Trophoblast cell (in vitro differentiated cells and primary cell): ENCODE data around the gene PHB1.

Experiments used
- DNase-seq, 2 donors: peaks; one replicate each; pipeline ENCODE4 v3.0.0-alpha.2; 2016
- H2AFZ ChIP-seq: 2 replicates; pipeline ENCODE4 v1.6.1; 2013; ENCODE audit warnings: low read length, moderate library complexity, mild to moderate bottlenecking; ENCODE audit not compliant: insufficient read depth, poor library complexity
- H2AK5ac ChIP-seq: 2 replicates; pipeline ENCODE4 v1.6.1; 2013; ENCODE audit warnings: mild to moderate bottlenecking, low read length
- H2BK120ac ChIP-seq: 2 replicates; pipeline ENCODE4 v1.6.1; 2013; ENCODE audit warnings: low read length, mild to moderate bottlenecking, moderate library complexity; ENCODE audit not compliant: insufficient read depth, poor library complexity
- H2BK12ac ChIP-seq: 2 replicates; pipeline ENCODE4 v1.6.1; 2013; ENCODE audit warnings: mild to moderate bottlenecking, low read length, moderate library complexity
- H2BK5ac ChIP-seq: 2 replicates; pipeline ENCODE4 v1.6.1; 2013; ENCODE audit warnings: low read length, low read depth, moderate library complexity, mild to moderate bottlenecking; ENCODE audit not compliant: poor library complexity
- H3K14ac ChIP-seq: 2 replicates; pipeline ENCODE4 v1.6.1; 2013; ENCODE audit warnings: mild to moderate bottlenecking, low read length
- H3K18ac ChIP-seq: 2 replicates; pipeline ENCODE4 v1.6.1; 2013; ENCODE audit warnings: mild to moderate bottlenecking, low read length
- H3K23ac ChIP-seq: 2 replicates; pipeline ENCODE4 v1.6.1; 2013; ENCODE audit warnings: low read length
- H3K27ac ChIP-seq: 2 replicates; pipeline ENCODE4 v1.5.1; 2013; ENCODE audit warnings: low read depth, mild to moderate bottlenecking, inconsistent platforms, low read length, moderate library complexity
- H3K27me3 ChIP-seq: 2 replicates; pipeline ENCODE4 v1.6.1; 2013; ENCODE audit warnings: inconsistent platforms, mild to moderate bottlenecking, low read length, moderate library complexity; ENCODE audit not compliant: insufficient read depth
- H3K36me3 ChIP-seq, 2 experiments: 1 replicate in 1 of 2; 2 replicates in 1 of 2; pipeline ENCODE4 v1.6.1; 2013; ENCODE audit warnings: low read length in 2 of 2, mild to moderate bottlenecking in 2 of 2, moderate library complexity in 1 of 2; ENCODE audit not compliant: insufficient read depth in 2 of 2, control insufficient read depth in 1 of 2
- H3K4ac ChIP-seq: 2 replicates; pipeline ENCODE4 v1.6.1; 2013; ENCODE audit warnings: low read depth, mild to moderate bottlenecking, low read length, moderate library complexity
- H3K4me1 ChIP-seq, 2 experiments: 1 replicate in 1 of 2; 2 replicates in 1 of 2; pipeline ENCODE4 v1.6.1; 2013; ENCODE audit warnings: low read length in 2 of 2, mild to moderate bottlenecking in 2 of 2, moderate library complexity in 1 of 2; ENCODE audit not compliant: insufficient read depth in 2 of 2, control insufficient read depth in 1 of 2
- H3K4me2 ChIP-seq: 2 replicates; pipeline ENCODE4 v1.6.1; 2013; ENCODE audit warnings: inconsistent platforms, mild to moderate bottlenecking, low read length, moderate library complexity
- H3K4me3 ChIP-seq: 2 replicates; pipeline ENCODE4 v1.5.1; 2013; ENCODE audit warnings: mild to moderate bottlenecking, low read depth, low read length, inconsistent platforms
- H3K79me1 ChIP-seq: one replicate; pipeline ENCODE4 v1.6.1; 2013; ENCODE audit warnings: low read length
- H3K79me2 ChIP-seq: 2 replicates; pipeline ENCODE4 v1.6.1; 2013; ENCODE audit warnings: low read length, mild to moderate bottlenecking; ENCODE audit not compliant: control insufficient read depth, insufficient read depth, poor library complexity
- H3K9ac ChIP-seq: 2 replicates; pipeline ENCODE4 v1.6.1; 2013; ENCODE audit warnings: mild to moderate bottlenecking, low read length
- H3K9me3 ChIP-seq: 2 replicates; pipeline ENCODE4 v1.6.1; 2013; ENCODE audit warnings: low read depth, mild to moderate bottlenecking, control low read depth, inconsistent platforms, low read length; ENCODE audit not compliant: insufficient read depth
- H4K12ac ChIP-seq: 2 replicates; pipeline ENCODE4 v1.6.1; 2013; ENCODE audit warnings: low read depth, mild to moderate bottlenecking, low read length, moderate library complexity
- H4K8ac ChIP-seq: 2 replicates; pipeline ENCODE4 v1.6.1; 2013; ENCODE audit warnings: low read depth, mild to moderate bottlenecking, low read length, moderate library complexity
- H4K91ac ChIP-seq: one replicate; pipeline ENCODE4 v1.6.1; 2013; ENCODE audit warnings: low read depth, mild to moderate bottlenecking, low read length, moderate library complexity
- WGBS: extraction: QIAGEN DNeasy Blood & Tissue Kit; methylation state at CpG from one replicate; pipeline ENCODE4 v1.1.7; 2013; ENCODE audit warnings: missing lambda C conversion rate; ENCODE audit not compliant: insufficient read length, insufficient coverage; ENCODE audit errors: extremely low coverage; 5-methylcytosine and 5-hydroxymethylcytosine counted together

Gene PHB1

DNA sequence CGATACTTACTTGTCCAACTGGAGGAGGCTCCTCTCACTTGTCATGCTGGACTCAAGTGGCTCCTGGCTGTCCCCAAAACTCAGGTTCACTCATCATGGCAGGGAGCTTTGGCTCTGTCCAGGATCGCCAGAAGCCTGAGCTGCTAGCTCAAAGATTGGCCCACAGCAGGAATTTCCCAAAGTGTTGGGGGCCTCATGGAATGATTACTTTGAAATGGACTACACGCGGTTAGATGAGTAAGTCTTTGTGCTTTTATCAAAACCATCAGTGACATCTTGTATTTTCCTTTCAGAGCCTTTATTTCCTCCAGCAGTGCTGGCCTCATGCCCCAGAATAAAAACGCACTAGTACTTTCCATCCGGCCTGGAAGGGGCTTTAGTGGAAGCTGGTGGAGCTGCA, 29.2 kb upstream of the PHB1 start:
- H2BK5ac ChIP-seq: no peak overlapping the region
- H3K23ac ChIP-seq: no peak overlapping the region
- no peaks in the 10 kb centered on the region for H3K79me2 ChIP-seq
- no peak overlapping the region for H3K4me3 ChIP-seq
- H3K27ac ChIP-seq: no peak overlapping the region
- H3K4me1 ChIP-seq: no peaks in the 10 kb centered on the region
- H3K36me3 ChIP-seq: no peaks in the 10 kb centered on the region
- no CpG with 5 or more reads among the region's 6 CpGs for WGBS
- H4K91ac ChIP-seq: no peak overlapping the region
- no peak overlapping the region for H2AK5ac ChIP-seq
- H4K12ac ChIP-seq: no peak overlapping the region
- H3K27me3 ChIP-seq: peaks cover 3% of the 10 kb centered on the region
- no peak overlapping the region for H2BK12ac ChIP-seq
- no peak overlapping the region for H4K8ac ChIP-seq
- peaks cover 1% of the 10 kb centered on the region for H3K9me3 ChIP-seq
- H3K18ac ChIP-seq: no peak overlapping the region
- no peak overlapping the region for H3K4ac ChIP-seq
- H3K79me1 ChIP-seq: no peaks in the 10 kb centered on the region
- DNase-seq: no peak
- H3K9ac ChIP-seq: no peak overlapping the region
- H2AFZ ChIP-seq: no peak overlapping the region
- no peak overlapping the region for H3K14ac ChIP-seq
- H2BK120ac ChIP-seq: no peak overlapping the region
- H3K4me2 ChIP-seq: no peak overlapping the region

DNA sequence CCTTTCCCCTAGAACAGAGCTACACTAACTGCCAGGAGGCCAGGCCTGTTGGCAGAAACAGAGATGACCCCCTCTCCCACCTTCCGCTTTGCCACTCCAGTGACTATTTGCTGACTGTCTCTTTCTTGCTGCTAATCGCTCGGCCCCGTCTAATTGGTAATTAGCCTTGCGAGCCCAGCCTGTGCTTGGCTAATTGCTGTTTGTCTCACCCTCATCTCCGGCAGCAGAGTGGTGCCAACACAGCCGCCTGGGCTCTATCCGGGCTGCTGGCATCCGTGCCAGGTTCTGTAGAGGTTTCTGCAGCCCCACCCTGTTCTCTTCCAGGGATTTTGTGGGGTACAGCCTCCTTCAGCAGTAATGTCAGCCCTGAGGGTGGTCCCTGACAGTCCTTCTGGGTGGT, 27.4 kb upstream of the PHB1 start:
- Histone ChIP-seq H3K18ac (no peak overlapping the region), H3K4me2 (no peak overlapping the region), H3K9ac (no peak overlapping the region), H3K4me1 (peaks cover 4 to 5% of the 10 kb centered on the region in 2 experiments), H4K12ac (no peak overlapping the region), H3K4ac (no peak overlapping the region), H4K8ac (no peak overlapping the region), H4K91ac (no peak overlapping the region), H3K27ac (no peak overlapping the region), H2BK12ac (no peak overlapping the region), H2BK120ac (no peak overlapping the region), H3K36me3 (no peaks in the 10 kb centered on the region), H3K23ac (no peak overlapping the region), H3K79me1 (no peaks in the 10 kb centered on the region), H3K14ac (no peak overlapping the region), H3K79me2 (no peaks in the 10 kb centered on the region), H2BK5ac (no peak overlapping the region), H3K9me3 (peaks cover 1% of the 10 kb centered on the region), H2AK5ac (no peak overlapping the region), H3K4me3 (no peak overlapping the region), H2AFZ (no peak overlapping the region), H3K27me3 (peaks cover 3% of the 10 kb centered on the region)
- no CpG with 5 or more reads among the region's 9 CpGs for WGBS
- DNase-seq: no peak

DNA sequence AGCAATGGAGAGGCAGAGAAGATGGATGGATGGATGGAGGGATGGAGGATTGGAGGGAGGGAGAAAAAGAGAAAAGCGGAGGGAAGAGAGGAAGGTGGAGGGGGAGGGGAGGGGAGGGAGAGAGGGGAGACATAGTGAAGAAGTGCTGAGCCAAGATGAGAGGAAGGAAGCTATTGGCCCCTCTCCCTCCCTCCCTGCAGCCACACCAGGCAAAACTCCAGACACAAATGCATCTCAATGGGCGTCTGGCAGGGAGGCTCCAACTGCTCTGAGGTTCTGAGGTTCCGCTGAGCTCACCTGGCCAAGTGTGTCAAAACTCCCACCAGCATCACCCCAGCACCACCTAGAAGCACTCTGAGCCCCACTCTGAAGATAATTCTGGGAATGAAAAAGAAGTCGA, 26.9 kb upstream of the PHB1 start:
- Histone ChIP-seq H2AFZ (no peak overlapping the region), H2BK5ac (no peak overlapping the region), H3K4me2 (no peak overlapping the region), H4K8ac (no peak overlapping the region), H3K9me3 (peaks cover 1% of the 10 kb centered on the region), H3K4ac (no peak overlapping the region), H3K27ac (no peak overlapping the region), H4K12ac (no peak overlapping the region), H3K36me3 (no peaks in the 10 kb centered on the region), H3K23ac (no peak overlapping the region), H3K18ac (no peak overlapping the region), H3K79me2 (no peaks in the 10 kb centered on the region), H3K27me3 (peaks cover 3% of the 10 kb centered on the region), H3K9ac (no peak overlapping the region), H2BK12ac (no peak overlapping the region), H3K79me1 (no peaks in the 10 kb centered on the region), H2BK120ac (no peak overlapping the region), H4K91ac (no peak overlapping the region), H3K4me3 (no peak overlapping the region), H3K14ac (no peak overlapping the region), H2AK5ac (no peak overlapping the region), H3K4me1 (peaks cover 4 to 5% of the 10 kb centered on the region in 2 experiments)
- no peak for DNase-seq
- WGBS: 100% methylated on average over 1 of the region's 4 CpGs

DNA sequence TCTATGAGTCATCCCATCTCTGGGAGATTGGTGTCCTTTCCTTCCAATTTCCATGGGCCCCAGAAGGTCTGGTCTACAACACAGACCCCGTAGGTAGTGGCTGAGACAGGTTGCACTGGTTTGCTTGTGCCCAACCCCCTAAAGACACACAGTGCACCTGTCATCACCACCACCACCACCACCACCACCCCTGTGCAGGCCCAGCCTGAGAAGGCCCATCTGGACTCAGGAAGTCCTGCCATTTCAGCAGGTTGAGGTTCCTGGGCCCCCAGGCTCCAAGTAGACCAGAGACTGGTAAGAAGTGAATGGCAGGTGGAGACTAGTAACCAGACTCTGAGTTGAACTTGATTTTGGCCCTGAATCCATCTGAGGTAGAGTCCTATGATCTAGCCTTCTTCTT, 25.9 kb upstream of the PHB1 start:
- Histone ChIP-seq H3K27me3 (peaks cover 3% of the 10 kb centered on the region), H4K12ac (no peak overlapping the region), H2AFZ (no peak overlapping the region), H4K8ac (no peak overlapping the region), H3K4me3 (no peak overlapping the region), H2BK5ac (no peak overlapping the region), H3K9me3 (no peaks in the 10 kb centered on the region), H3K4me2 (no peak overlapping the region), H3K4ac (no peak overlapping the region), H3K14ac (no peak overlapping the region), H3K9ac (no peak overlapping the region), H3K27ac (no peak overlapping the region), H3K18ac (no peak overlapping the region), H2BK120ac (no peak overlapping the region), H2BK12ac (no peak overlapping the region), H3K79me1 (no peaks in the 10 kb centered on the region), H3K4me1 (peaks cover 4 to 5% of the 10 kb centered on the region in 2 experiments), H4K91ac (no peak overlapping the region), H3K36me3 (no peaks in the 10 kb centered on the region), H3K79me2 (no peaks in the 10 kb centered on the region), H3K23ac (no peak overlapping the region), H2AK5ac (no peak overlapping the region)
- DNase-seq: no peak
- no CpG with 5 or more reads among the region's 1 CpG for WGBS
